Neural cell (in vitro differentiated cells): ENCODE data around the gene NTF3. TPM values are rescaled to one million over a fixed set of nuclear protein-coding genes. Genes with fewer than 3 reads are reported as not detected.

Experiments used
- H2AFZ ChIP-seq: fragments of 200-600, 300-800 bp; sonication (generic), shearing (Covaris generic); 2 replicates; pipeline ENCODE4 v1.6.0; 2014; ENCODE audit warnings: low read depth, mild to moderate bottlenecking, antibody characterized with exemption, low read length, moderate library complexity
- H3F3A ChIP-seq: fragments of 200-600 bp; shearing (Covaris generic); 2 replicates; pipeline ENCODE4 v1.6.1; 2016; ENCODE audit warnings: mild to moderate bottlenecking, moderate library complexity, mixed read lengths, antibody characterized with exemption, low read length; ENCODE audit not compliant: insufficient read depth, poor library complexity, severe bottlenecking
- H3K27ac ChIP-seq: fragments of 200-600, 300-800 bp; sonication (generic), shearing (Covaris generic); 2 replicates; pipeline ENCODE4 v1.5.1; 2014; ENCODE audit warnings: mild to moderate bottlenecking, low read length, moderate library complexity
- H3K27me3 ChIP-seq: fragments of 300-800, 200-600 bp; sonication (generic), shearing (Covaris generic); 2 replicates; pipeline ENCODE4 v1.6.0; 2014; ENCODE audit warnings: mild to moderate bottlenecking, low read depth, low read length, moderate library complexity; ENCODE audit not compliant: insufficient read depth
- H3K36me3 ChIP-seq: fragments of 300-800, 200-600 bp; sonication (generic), shearing (Covaris generic); 2 replicates; pipeline ENCODE4 v1.5.1; 2014; ENCODE audit warnings: mild to moderate bottlenecking, antibody characterized with exemption, low read length, moderate library complexity; ENCODE audit not compliant: insufficient read depth
- H3K4me2 ChIP-seq: fragments of 300-800, 200-600 bp; sonication (generic), shearing (Covaris generic); 2 replicates; pipeline ENCODE4 v1.6.0; 2014; ENCODE audit warnings: mild to moderate bottlenecking, low read length
- H3K4me3 ChIP-seq: fragments of 300-800, 200-600 bp; sonication (generic), shearing (Covaris generic); 2 replicates; pipeline ENCODE4 v1.5.1; 2014; ENCODE audit warnings: mild to moderate bottlenecking, low read length, moderate library complexity
- H3K79me2 ChIP-seq: fragments of 200-600 bp; shearing (Covaris generic); replicated peaks from 2 replicates; pipeline ENCODE4 v1.6.0; 2014; ENCODE audit warnings: mild to moderate bottlenecking, low read length, moderate library complexity; ENCODE audit not compliant: insufficient read depth
- H3K9ac ChIP-seq: fragments of 300-800, 200-600 bp; sonication (generic), shearing (Covaris generic); 2 replicates; pipeline ENCODE4 v1.6.1; 2016; ENCODE audit warnings: mild to moderate bottlenecking, low read length, mixed read lengths
- H3K9me2 ChIP-seq: fragments of 200-600 bp; shearing (Covaris generic); 2 replicates; pipeline ENCODE4 v1.6.1; 2016; ENCODE audit warnings: mild to moderate bottlenecking, low read length, mixed read lengths; ENCODE audit not compliant: insufficient read depth
- H3K9me3 ChIP-seq: fragments of 200-600, 300-800 bp; sonication (generic), shearing (Covaris generic); 2 replicates; pipeline ENCODE4 v1.6.1; 2016; ENCODE audit warnings: mild to moderate bottlenecking, mixed run types, low read length, moderate library complexity, mixed read lengths
- H4K20me1 ChIP-seq: fragments of 200-600 bp; shearing (Covaris generic); 2 replicates; pipeline ENCODE4 v1.6.1; 2016; ENCODE audit warnings: mild to moderate bottlenecking, mixed run types; ENCODE audit not compliant: insufficient read depth
- EP300 ChIP-seq: fragments of 450-650 bp; conservative IDR thresholded peaks from 2 replicates; pipeline ENCODE4 v1.6.1; 2014; ENCODE audit warnings: antibody characterized with exemption, mild to moderate bottlenecking, moderate library complexity; ENCODE audit not compliant: poor library complexity, severe bottlenecking
- EZH2 ChIP-seq: fragments of 200-600, 300-800 bp; shearing (Covaris generic), sonication (generic); IDR thresholded peaks from 2 replicates; pipeline ENCODE4 v1.6.1; 2014; ENCODE audit warnings: antibody characterized with exemption, low read length, borderline replicate concordance, mild to moderate bottlenecking; ENCODE audit not compliant: insufficient read depth, poor library complexity, severe bottlenecking
- MXI1 ChIP-seq: fragments of 450-650 bp; conservative IDR thresholded peaks from 2 replicates; pipeline ENCODE4 v1.6.1; 2014; ENCODE audit warnings: antibody characterized with exemption, mild to moderate bottlenecking; ENCODE audit not compliant: poor library complexity, severe bottlenecking
- POLR2AphosphoS5 ChIP-seq: IDR thresholded peaks from 2 replicates; pipeline ENCODE4 v1.6.1; 2012
- RAD21 ChIP-seq: fragments of 450-650 bp; conservative IDR thresholded peaks from 2 replicates; pipeline ENCODE4 v1.6.1; 2014; ENCODE audit warnings: antibody characterized with exemption, mild to moderate bottlenecking, moderate library complexity
- SMC3 ChIP-seq: fragments of 450-650 bp; conservative IDR thresholded peaks from 2 replicates; pipeline ENCODE4 v1.6.1; 2014; ENCODE audit warnings: antibody characterized with exemption, mild to moderate bottlenecking, moderate library complexity; ENCODE audit not compliant: poor library complexity
- TAF1 ChIP-seq: IDR thresholded peaks from 2 replicates; pipeline ENCODE4 v1.6.1; 2012; ENCODE audit warnings: low read depth
- polyA plus RNA-seq: library from polyadenylated mRNA; depleted of rRNA; stranded (reverse); fragments of >200 nt; gene quantifications from 2 replicates; pipeline ENCODE4 v1.2.3, GENCODE V29; 2014
- TF ChIP-seq, protein P1 (sequence below): IDR thresholded peaks from 2 replicates; pipeline ENCODE4 v1.6.1; 2012; ENCODE audit warnings: borderline replicate concordance
- TF ChIP-seq, protein P2 (sequence below): fragments of 450-650 bp; IDR thresholded peaks from 2 replicates; pipeline ENCODE4 v1.5.1; 2014; ENCODE audit warnings: antibody characterized with exemption, mild to moderate bottlenecking, moderate library complexity; ENCODE audit not compliant: poor library complexity, severe bottlenecking

Gene NTF3
- polyA plus RNA-seq, 1 donor from 2014 or later, result not detected

DNA sequence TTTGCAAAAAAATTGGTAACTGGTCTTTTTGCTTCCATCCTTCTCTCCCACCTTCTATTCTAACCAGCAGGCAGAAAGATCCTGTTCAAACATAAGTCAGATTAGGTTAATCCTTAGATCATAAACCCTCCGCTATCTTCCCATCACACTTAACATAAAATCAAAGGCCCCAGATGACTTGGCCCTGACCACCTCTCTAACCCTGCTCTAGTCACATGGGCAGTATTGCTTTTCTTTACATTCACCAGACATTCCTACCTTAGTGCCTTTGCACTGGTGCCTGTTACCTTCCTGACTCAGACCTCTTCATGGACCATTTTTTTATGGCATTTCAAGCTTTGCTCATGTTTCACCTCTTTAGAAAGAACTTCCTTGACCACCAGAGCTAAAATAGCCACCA, 83.5 kb downstream of the NTF3 start:
- Histone ChIP-seq H3K9ac (no peak overlapping the region), H3K9me2 (no peaks in the 10 kb centered on the region), H3K36me3 (no peaks in the 10 kb centered on the region), H3K9me3 (no peaks in the 10 kb centered on the region), H2AFZ (no peak overlapping the region), H3K27ac (no peak overlapping the region), H4K20me1 (no peaks in the 10 kb centered on the region), H3K79me2 (no peaks in the 10 kb centered on the region), H3K4me2 (no peak overlapping the region), H3K27me3 (no peaks in the 10 kb centered on the region), H3F3A (no peaks in the 10 kb centered on the region), H3K4me3 (no peak overlapping the region)
- TF ChIP-seq, protein P1, sequence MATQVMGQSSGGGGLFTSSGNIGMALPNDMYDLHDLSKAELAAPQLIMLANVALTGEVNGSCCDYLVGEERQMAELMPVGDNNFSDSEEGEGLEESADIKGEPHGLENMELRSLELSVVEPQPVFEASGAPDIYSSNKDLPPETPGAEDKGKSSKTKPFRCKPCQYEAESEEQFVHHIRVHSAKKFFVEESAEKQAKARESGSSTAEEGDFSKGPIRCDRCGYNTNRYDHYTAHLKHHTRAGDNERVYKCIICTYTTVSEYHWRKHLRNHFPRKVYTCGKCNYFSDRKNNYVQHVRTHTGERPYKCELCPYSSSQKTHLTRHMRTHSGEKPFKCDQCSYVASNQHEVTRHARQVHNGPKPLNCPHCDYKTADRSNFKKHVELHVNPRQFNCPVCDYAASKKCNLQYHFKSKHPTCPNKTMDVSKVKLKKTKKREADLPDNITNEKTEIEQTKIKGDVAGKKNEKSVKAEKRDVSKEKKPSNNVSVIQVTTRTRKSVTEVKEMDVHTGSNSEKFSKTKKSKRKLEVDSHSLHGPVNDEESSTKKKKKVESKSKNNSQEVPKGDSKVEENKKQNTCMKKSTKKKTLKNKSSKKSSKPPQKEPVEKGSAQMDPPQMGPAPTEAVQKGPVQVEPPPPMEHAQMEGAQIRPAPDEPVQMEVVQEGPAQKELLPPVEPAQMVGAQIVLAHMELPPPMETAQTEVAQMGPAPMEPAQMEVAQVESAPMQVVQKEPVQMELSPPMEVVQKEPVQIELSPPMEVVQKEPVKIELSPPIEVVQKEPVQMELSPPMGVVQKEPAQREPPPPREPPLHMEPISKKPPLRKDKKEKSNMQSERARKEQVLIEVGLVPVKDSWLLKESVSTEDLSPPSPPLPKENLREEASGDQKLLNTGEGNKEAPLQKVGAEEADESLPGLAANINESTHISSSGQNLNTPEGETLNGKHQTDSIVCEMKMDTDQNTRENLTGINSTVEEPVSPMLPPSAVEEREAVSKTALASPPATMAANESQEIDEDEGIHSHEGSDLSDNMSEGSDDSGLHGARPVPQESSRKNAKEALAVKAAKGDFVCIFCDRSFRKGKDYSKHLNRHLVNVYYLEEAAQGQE, result no peak
- TF ChIP-seq TAF1, result no peak
- TF ChIP-seq RAD21, result no peak
- TF ChIP-seq, protein P2, sequence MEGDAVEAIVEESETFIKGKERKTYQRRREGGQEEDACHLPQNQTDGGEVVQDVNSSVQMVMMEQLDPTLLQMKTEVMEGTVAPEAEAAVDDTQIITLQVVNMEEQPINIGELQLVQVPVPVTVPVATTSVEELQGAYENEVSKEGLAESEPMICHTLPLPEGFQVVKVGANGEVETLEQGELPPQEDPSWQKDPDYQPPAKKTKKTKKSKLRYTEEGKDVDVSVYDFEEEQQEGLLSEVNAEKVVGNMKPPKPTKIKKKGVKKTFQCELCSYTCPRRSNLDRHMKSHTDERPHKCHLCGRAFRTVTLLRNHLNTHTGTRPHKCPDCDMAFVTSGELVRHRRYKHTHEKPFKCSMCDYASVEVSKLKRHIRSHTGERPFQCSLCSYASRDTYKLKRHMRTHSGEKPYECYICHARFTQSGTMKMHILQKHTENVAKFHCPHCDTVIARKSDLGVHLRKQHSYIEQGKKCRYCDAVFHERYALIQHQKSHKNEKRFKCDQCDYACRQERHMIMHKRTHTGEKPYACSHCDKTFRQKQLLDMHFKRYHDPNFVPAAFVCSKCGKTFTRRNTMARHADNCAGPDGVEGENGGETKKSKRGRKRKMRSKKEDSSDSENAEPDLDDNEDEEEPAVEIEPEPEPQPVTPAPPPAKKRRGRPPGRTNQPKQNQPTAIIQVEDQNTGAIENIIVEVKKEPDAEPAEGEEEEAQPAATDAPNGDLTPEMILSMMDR, result no peak
- TF ChIP-seq SMC3, result no peak

DNA sequence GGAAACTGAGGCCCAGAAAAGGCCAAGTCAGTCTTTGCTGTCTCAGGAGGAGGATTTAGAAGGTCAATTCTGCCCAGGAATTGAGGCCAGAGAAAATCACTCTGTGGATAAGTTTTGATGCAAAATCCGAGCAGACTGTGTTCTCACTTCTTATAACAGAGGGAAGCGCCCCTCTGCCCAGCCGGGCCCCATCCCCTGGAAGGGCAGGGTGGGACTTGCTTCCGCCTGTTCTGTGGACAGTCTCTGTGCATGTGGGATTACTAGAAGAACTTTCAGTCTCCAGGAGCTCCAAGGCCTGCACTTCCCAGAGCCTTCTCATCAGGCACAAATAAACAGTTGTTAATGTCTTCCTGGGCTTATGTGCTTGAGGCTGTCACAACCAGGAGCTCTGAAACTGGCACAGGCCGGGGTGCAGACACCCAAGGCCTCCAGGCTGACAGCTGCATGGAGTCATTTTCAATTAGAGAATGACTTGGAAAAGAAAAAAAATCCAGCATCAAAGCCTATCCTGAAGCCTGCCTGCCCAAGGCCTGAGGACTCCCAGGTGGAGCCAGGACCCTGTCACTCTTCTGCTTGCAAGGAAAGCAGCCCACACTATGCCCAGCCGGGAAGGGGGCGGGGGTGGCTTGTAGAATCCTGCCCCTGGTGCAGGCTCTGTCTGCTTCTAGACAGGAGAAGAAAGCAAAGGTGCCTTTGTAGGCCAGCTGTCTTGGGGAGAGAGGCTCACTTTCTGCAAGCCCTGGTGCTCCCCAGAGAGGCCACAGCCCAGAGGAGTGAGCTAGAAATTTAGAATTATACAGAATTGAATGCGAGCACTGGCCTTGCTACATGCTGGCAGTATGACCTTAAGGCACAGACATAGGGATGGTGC, 84.7 kb downstream of the NTF3 start:
- Histone ChIP-seq H3F3A (no peaks in the 10 kb centered on the region), H3K36me3 (no peaks in the 10 kb centered on the region), H3K27ac (no peak overlapping the region), H3K4me3 (no peak overlapping the region), H3K9ac (no peak overlapping the region), H4K20me1 (no peaks in the 10 kb centered on the region), H3K27me3 (no peaks in the 10 kb centered on the region), H3K79me2 (no peaks in the 10 kb centered on the region), H3K9me3 (no peaks in the 10 kb centered on the region), H2AFZ (no peak overlapping the region), H3K9me2 (no peaks in the 10 kb centered on the region), H3K4me2 (no peak overlapping the region)
- TF ChIP-seq SMC3 (no peak), MXI1 (no peak), EP300 (no peak), RAD21 (no peak), TAF1 (no peak), POLR2AphosphoS5 (no peak), EZH2 (no peak)
- TF ChIP-seq, protein P1, result no peak
- TF ChIP-seq, protein P2, result no peak
